WI38 (cell line): ENCODE data around the gene PRSS48.

Source experiments
- H3K4me3 ChIP-seq: 2 replicates; pipeline ENCODE4 v1.5.1; 2011; ENCODE audit warnings: low read depth, mild to moderate bottlenecking, control low read depth, low read length
- TF ChIP-seq, protein P1 (sequence below): IDR thresholded peaks from 2 replicates; pipeline ENCODE4 v1.5.1; 2012; ENCODE audit warnings: low read depth, mild to moderate bottlenecking, control low read depth, low read length

Gene PRSS48

GRCh38 chr4:151324752-151325110 lies 47.8 kb downstream of the PRSS48 start:
- TF ChIP-seq, protein P1, sequence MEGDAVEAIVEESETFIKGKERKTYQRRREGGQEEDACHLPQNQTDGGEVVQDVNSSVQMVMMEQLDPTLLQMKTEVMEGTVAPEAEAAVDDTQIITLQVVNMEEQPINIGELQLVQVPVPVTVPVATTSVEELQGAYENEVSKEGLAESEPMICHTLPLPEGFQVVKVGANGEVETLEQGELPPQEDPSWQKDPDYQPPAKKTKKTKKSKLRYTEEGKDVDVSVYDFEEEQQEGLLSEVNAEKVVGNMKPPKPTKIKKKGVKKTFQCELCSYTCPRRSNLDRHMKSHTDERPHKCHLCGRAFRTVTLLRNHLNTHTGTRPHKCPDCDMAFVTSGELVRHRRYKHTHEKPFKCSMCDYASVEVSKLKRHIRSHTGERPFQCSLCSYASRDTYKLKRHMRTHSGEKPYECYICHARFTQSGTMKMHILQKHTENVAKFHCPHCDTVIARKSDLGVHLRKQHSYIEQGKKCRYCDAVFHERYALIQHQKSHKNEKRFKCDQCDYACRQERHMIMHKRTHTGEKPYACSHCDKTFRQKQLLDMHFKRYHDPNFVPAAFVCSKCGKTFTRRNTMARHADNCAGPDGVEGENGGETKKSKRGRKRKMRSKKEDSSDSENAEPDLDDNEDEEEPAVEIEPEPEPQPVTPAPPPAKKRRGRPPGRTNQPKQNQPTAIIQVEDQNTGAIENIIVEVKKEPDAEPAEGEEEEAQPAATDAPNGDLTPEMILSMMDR, result no peak
- H3K4me3 ChIP-seq, result peak overlapping the region; percentile 72

GRCh38 chr4:151325111-151325948 lies 48.4 kb downstream of the PRSS48 start, which contains the start of gene SH3D19:
TSS of gene SH3D19 (minus strand) at chr4:151325605. CDS start at chr4:151325352, 253 bp downstream.
- peak within 1 kb of the TSS; percentile 72 for H3K4me3 ChIP-seq
- TF ChIP-seq, protein P1, result no peak

DNA sequence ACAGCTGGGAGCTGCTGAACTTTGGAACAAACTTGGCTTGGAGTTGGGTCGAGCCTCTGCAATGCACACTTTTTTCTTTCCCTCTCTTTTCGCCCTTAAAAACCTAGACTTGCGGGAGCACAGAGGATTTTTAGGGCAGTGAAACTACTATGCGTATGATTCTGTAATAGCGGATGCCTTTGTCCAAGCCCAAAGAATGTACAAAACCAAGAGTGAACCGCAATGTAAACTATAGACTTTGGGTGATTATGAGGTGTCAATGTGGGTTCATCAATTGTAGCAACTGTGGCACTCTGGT lies 48.9 kb downstream of the PRSS48 start:
- peak overlapping the region; percentile 72 for H3K4me3 ChIP-seq
- TF ChIP-seq, protein P1, result no peak

GRCh38 chr4:151329217-151330007 lies 52.5 kb downstream of the PRSS48 start:
- TF ChIP-seq, protein P1, result no peak
- no peak overlapping the region for H3K4me3 ChIP-seq

- TF ChIP-seq, protein P1, result no peak
- no peak overlapping the region for H3K4me3 ChIP-seq
These were observed 54.5 kb downstream of the PRSS48 start for GRCh38 chr4:151331276-151332042.

- TF ChIP-seq, protein P1, result no peak
- no peak overlapping the region for H3K4me3 ChIP-seq
These were observed 62.5 kb downstream of the PRSS48 start for GRCh38 chr4:151339467-151339866.
